GM23338 (cell line): ENCODE data around the gene SBK1. TPM values are rescaled to one million over a fixed set of nuclear protein-coding genes. Genes with fewer than 3 reads are reported as not detected.

Experiments used
- ATAC-seq: fragments of 200-7000 bp; cut with Tn5 transposase; 3 replicates; pipeline ENCODE4 v1.9.1; 2020
- DNase-seq: peaks from one replicate; pipeline ENCODE4 v3.0.0-alpha.2; 2015; ENCODE audit warnings: low spot score
- H2AFZ ChIP-seq: fragments of 200-600 bp; sonication (generic); 2 replicates; pipeline ENCODE4 v1.8.0; 2016; ENCODE audit warnings: antibody characterized with exemption, mild to moderate bottlenecking, moderate library complexity
- H3F3A ChIP-seq: fragments of 200-600 bp; sonication (generic); replicated peaks from 2 replicates; pipeline ENCODE4 v1.8.0; 2017; ENCODE audit warnings: antibody characterized with exemption, mixed run types, low read depth
- H3K27ac ChIP-seq: fragments of 200-600 bp; sonication (generic); 2 replicates; pipeline ENCODE4 v1.6.1; 2016; ENCODE audit warnings: low read depth
- H3K27me3 ChIP-seq: fragments of 200-600 bp; sonication (generic); 2 replicates; pipeline ENCODE4 v1.8.0; 2016; ENCODE audit warnings: mild to moderate bottlenecking, mixed run types, moderate library complexity; ENCODE audit not compliant: insufficient read depth
- H3K36me3 ChIP-seq: fragments of 200-600 bp; sonication (generic); 2 replicates; pipeline ENCODE4 v1.8.0; 2016; ENCODE audit warnings: mild to moderate bottlenecking; ENCODE audit not compliant: insufficient read depth
- H3K4me1 ChIP-seq: fragments of 200-600 bp; sonication (generic); 2 replicates; pipeline ENCODE4 v1.8.0; 2016; ENCODE audit warnings: mild to moderate bottlenecking, moderate library complexity; ENCODE audit not compliant: insufficient read depth
- H3K4me2 ChIP-seq: fragments of 200-600 bp; sonication (generic); 2 replicates; pipeline ENCODE4 v1.7.1; 2017; ENCODE audit warnings: mixed run types
- H3K4me3 ChIP-seq: fragments of 200-600 bp; sonication (generic); 2 replicates; pipeline ENCODE4 v1.6.1; 2016; ENCODE audit warnings: mixed run types
- H3K79me2 ChIP-seq: fragments of 200-600 bp; sonication (generic); replicated peaks from 2 replicates; pipeline ENCODE4 v1.8.0; 2017; ENCODE audit warnings: mild to moderate bottlenecking; ENCODE audit not compliant: insufficient read depth
- H3K9me2 ChIP-seq: fragments of 200-600 bp; sonication (generic); 2 replicates; pipeline ENCODE4 v1.8.0; 2017; ENCODE audit not compliant: insufficient read depth
- H4K20me1 ChIP-seq: fragments of 200-600 bp; sonication (generic); replicated peaks from 2 replicates; pipeline ENCODE4 v1.8.0; 2017; ENCODE audit warnings: mild to moderate bottlenecking; ENCODE audit not compliant: insufficient read depth
- H3K27ac Mint-ChIP-seq: 2 replicates; pipeline ENCODE4 v1.8.0; 2020; ENCODE audit warnings: inconsistent platforms, mild to moderate bottlenecking, moderate library complexity, mixed read lengths
- H3K27me3 Mint-ChIP-seq: 3 replicates; pipeline ENCODE4 v1.8.0; 2022; ENCODE audit warnings: low read depth, mild to moderate bottlenecking, moderate library complexity, mixed read lengths, inconsistent platforms; ENCODE audit not compliant: insufficient read depth, poor library complexity
- H3K36me3 Mint-ChIP-seq: 3 replicates; pipeline ENCODE4 v1.8.0; 2021; ENCODE audit warnings: low read depth, mild to moderate bottlenecking, inconsistent platforms, moderate library complexity, mixed read lengths
- H3K4me1 Mint-ChIP-seq: 3 replicates; pipeline ENCODE4 v1.8.0; 2020; ENCODE audit warnings: mild to moderate bottlenecking, inconsistent platforms, mixed read lengths
- H3K4me3 Mint-ChIP-seq: 3 replicates; pipeline ENCODE4 v1.8.0; 2021; ENCODE audit warnings: moderate library complexity, mild to moderate bottlenecking, inconsistent platforms, mixed read lengths
- H3K9me3 Mint-ChIP-seq: 3 replicates; pipeline ENCODE4 v1.8.0; 2020; ENCODE audit warnings: moderate library complexity, mild to moderate bottlenecking, inconsistent platforms, mixed read lengths
- ZNF331 ChIP-seq: fragments of 250-450 bp; sonication (Bioruptor Pico); IDR thresholded peaks from 2 replicates; pipeline ENCODE4 v1.5.0; 2020; ENCODE audit warnings: low read depth, mild to moderate bottlenecking, moderate library complexity
- polyA plus RNA-seq: library from polyadenylated mRNA; unstranded; fragments of >200 nt; fragmentation: Nextera tagmentation; extraction: Ambion mirVana; gene quantifications from 2 replicates; pipeline ENCODE4 v1.2.1, GENCODE V29; 2016
- total RNA-seq: library from RNA; depleted of rRNA; stranded (reverse); fragments of >200 nt; shearing (Covaris generic); gene quantifications from 2 replicates; pipeline ENCODE4 v1.2.3, GENCODE V29; 2014
- TF ChIP-seq, protein P1 (sequence below): fragments of 250-450 bp; sonication (Bioruptor Pico); IDR thresholded peaks from 2 replicates; pipeline ENCODE4 v1.5.0; 2020; ENCODE audit warnings: mild to moderate bottlenecking, moderate library complexity

SBK1 gene
- total and polyA plus RNA-seq, 2 experiments from 2014 or later: 23.9 to 68.1 TPM

DNA sequence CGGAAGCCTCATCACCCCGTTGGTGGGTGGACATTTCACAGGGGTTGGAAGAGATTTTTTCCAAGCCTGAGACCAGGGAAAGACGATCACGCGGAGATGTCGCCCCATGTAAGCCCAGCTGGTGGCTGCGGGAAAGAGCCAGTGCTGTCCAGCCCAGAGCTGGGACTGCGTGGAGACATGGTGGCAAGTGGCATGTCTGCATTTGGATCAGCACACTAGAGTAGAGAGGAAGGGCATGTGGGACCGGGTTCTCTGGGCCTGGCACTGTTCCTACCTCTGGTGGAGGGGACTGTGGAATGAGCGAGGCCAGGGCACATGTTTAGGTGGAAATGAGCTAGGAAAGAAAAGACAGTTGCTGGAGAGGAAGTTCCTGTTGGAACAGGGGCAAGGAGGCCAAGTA lies 20.0 kb downstream of the SBK1 start:
- peaks cover 23% of the 10 kb centered on the region for H3K79me2 ChIP-seq
- no peak overlapping the region for H3K4me3 ChIP-seq
- peaks cover 11% of the 10 kb centered on the region for H3K27me3 Mint-ChIP-seq
- no peaks in the 10 kb centered on the region for H3K9me2 ChIP-seq
- H3K27ac Mint-ChIP-seq: no peak overlapping the region
- H3K36me3 Mint-ChIP-seq: peaks cover 35% of the 10 kb centered on the region
- H2AFZ ChIP-seq: no peak overlapping the region
- no peaks in the 10 kb centered on the region; the same call in 2 of the 3 replicates for H3K9me3 Mint-ChIP-seq
- no peaks in the 10 kb centered on the region for H3F3A ChIP-seq
- no peaks in the 10 kb centered on the region for H3K36me3 ChIP-seq
- H3K27me3 ChIP-seq: no peaks in the 10 kb centered on the region
- peaks cover 4% of the 10 kb centered on the region; the same call in 1 of the 2 replicates for H4K20me1 ChIP-seq
- H3K4me1 ChIP-seq: no peaks in the 10 kb centered on the region
- no peaks in the 10 kb centered on the region; the same call in 2 of the 3 replicates for H3K4me1 Mint-ChIP-seq
- H3K4me3 Mint-ChIP-seq: no peak overlapping the region
- no peak overlapping the region for H3K4me2 ChIP-seq
- no peak for DNase-seq
- no peak for ATAC-seq
- no peak for TF ChIP-seq ZNF331 (CRISPR knock-in tag)
- H3K27ac ChIP-seq: no peak overlapping the region

GRCh38 chr16:28313587-28313986 lies 21.3 kb downstream of the SBK1 start:
- no peak overlapping the region for H3K4me2 ChIP-seq
- DNase-seq: no peak
- H3K79me2 ChIP-seq: peaks cover 19% of the 10 kb centered on the region
- H3K9me2 ChIP-seq: no peaks in the 10 kb centered on the region
- no peaks in the 10 kb centered on the region; the same call in 2 of the 3 replicates for H3K9me3 Mint-ChIP-seq
- TF ChIP-seq, protein P1, sequence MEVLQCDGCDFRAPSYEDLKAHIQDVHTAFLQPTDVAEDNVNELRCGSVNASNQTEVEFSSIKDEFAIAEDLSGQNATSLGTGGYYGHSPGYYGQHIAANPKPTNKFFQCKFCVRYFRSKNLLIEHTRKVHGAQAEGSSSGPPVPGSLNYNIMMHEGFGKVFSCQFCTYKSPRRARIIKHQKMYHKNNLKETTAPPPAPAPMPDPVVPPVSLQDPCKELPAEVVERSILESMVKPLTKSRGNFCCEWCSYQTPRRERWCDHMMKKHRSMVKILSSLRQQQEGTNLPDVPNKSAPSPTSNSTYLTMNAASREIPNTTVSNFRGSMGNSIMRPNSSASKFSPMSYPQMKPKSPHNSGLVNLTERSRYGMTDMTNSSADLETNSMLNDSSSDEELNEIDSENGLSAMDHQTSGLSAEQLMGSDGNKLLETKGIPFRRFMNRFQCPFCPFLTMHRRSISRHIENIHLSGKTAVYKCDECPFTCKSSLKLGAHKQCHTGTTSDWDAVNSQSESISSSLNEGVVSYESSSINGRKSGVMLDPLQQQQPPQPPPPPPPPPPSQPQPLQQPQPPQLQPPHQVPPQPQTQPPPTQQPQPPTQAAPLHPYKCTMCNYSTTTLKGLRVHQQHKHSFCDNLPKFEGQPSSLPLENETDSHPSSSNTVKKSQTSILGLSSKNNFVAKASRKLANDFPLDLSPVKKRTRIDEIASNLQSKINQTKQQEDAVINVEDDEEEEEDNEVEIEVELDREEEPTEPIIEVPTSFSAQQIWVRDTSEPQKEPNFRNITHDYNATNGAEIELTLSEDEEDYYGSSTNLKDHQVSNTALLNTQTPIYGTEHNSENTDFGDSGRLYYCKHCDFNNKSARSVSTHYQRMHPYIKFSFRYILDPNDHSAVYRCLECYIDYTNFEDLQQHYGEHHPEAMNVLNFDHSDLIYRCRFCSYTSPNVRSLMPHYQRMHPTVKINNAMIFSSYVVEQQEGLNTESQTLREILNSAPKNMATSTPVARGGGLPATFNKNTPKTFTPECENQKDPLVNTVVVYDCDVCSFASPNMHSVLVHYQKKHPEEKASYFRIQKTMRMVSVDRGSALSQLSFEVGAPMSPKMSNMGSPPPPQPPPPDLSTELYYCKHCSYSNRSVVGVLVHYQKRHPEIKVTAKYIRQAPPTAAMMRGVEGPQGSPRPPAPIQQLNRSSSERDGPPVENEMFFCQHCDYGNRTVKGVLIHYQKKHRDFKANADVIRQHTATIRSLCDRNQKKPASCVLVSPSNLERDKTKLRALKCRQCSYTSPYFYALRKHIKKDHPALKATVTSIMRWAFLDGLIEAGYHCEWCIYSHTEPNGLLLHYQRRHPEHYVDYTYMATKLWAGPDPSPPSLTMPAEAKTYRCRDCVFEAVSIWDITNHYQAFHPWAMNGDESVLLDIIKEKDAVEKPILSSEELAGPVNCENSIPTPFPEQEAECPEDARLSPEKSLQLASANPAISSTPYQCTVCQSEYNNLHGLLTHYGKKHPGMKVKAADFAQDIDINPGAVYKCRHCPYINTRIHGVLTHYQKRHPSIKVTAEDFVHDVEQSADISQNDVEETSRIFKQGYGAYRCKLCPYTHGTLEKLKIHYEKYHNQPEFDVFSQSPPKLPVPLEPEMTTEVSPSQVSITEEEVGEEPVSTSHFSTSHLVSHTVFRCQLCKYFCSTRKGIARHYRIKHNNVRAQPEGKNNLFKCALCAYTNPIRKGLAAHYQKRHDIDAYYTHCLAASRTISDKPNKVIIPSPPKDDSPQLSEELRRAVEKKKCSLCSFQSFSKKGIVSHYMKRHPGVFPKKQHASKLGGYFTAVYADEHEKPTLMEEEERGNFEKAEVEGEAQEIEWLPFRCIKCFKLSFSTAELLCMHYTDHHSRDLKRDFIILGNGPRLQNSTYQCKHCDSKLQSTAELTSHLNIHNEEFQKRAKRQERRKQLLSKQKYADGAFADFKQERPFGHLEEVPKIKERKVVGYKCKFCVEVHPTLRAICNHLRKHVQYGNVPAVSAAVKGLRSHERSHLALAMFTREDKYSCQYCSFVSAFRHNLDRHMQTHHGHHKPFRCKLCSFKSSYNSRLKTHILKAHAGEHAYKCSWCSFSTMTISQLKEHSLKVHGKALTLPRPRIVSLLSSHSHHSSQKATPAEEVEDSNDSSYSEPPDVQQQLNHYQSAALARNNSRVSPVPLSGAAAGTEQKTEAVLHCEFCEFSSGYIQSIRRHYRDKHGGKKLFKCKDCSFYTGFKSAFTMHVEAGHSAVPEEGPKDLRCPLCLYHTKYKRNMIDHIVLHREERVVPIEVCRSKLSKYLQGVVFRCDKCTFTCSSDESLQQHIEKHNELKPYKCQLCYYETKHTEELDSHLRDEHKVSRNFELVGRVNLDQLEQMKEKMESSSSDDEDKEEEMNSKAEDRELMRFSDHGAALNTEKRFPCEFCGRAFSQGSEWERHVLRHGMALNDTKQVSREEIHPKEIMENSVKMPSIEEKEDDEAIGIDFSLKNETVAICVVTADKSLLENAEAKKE (CRISPR knock-in tag): no peak
- H3F3A ChIP-seq: no peaks in the 10 kb centered on the region
- no peaks in the 10 kb centered on the region for H3K4me1 ChIP-seq
- H3K27ac Mint-ChIP-seq: no peak overlapping the region
- H3K36me3 ChIP-seq: no peaks in the 10 kb centered on the region
- peaks cover 32% of the 10 kb centered on the region for H3K36me3 Mint-ChIP-seq
- ATAC-seq: no peak
- H2AFZ ChIP-seq: no peak overlapping the region
- no peaks in the 10 kb centered on the region; the same call in 2 of the 3 replicates for H3K4me1 Mint-ChIP-seq
- no peak overlapping the region for H3K4me3 Mint-ChIP-seq
- H3K4me3 ChIP-seq: no peak overlapping the region
- no peak overlapping the region for H3K27ac ChIP-seq
- H3K27me3 ChIP-seq: no peaks in the 10 kb centered on the region
- H4K20me1 ChIP-seq: peaks cover 9% of the 10 kb centered on the region; the same call in 1 of the 2 replicates
- H3K27me3 Mint-ChIP-seq: peaks cover 14% of the 10 kb centered on the region
